HG02610 (cell line): ENCODE measurements around the gene WDFY3.

Experiments used
- ATAC-seq: cut with Tn5 transposase; IDR thresholded peaks from one replicate; pipeline ENCODE4 v1.9.1; 2021; ENCODE audit warnings: mild to moderate bottlenecking, moderate library complexity; ENCODE audit not compliant: unreplicated experiment

The WDFY3 gene

DNA sequence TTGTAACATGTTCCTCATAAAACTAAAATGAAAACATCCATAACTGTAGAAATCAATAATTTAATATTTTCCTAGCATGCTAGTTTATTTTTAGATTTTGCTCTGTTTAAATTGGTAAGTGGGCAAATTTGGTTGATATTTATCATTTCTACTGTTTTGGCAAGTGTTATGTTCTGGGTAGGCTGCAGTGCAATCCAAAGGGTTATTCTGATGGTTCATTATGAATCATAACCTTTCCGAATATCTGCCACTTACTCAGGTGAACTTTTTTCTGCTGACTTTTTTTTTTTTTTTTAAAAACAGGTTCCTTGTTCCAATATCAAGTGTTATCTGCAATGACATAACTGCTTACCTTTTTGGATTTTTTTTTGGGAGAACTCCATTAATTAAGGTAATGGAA, 331.5 kb downstream of the WDFY3 start:
- ATAC-seq: no peak

DNA sequence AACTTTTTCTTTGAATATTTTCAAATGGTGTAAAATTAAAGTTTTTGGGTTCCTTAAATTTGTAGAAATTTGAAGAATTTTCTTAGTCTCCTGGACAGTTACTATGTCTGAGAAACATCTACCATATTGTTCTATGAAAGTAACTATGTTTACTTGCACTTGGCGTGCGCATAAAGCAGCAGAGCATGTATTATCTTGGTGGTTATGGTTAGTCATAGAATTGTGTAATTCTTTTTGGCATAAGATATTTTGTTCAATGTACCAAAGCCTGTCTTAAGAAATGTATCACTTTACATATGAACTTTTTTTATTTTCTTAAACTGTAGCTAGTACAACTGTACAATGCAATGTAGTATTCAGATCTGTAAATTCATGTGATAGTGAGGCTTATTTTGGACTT, 334.4 kb downstream of the WDFY3 start:
- ATAC-seq: no peak

DNA sequence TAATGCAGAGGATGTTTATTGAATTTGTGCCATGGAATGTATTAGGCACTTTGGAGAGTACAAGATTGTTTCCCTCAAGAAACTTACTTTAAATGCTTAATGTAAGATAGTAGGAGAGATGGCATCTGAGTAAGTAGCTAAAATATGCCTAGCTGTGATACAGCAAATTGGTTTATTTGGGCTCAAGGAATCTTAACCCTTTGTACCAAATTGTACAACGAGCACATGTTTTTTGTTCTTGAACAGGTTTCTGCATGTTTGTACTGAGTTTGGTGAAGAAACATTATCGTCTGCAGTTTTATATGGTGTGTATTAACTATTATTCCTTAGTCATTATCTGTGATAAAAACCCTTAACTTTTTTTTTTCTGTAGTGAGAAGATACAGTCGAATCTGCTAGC, 334.9 kb downstream of the WDFY3 start:
- no peak for ATAC-seq

DNA sequence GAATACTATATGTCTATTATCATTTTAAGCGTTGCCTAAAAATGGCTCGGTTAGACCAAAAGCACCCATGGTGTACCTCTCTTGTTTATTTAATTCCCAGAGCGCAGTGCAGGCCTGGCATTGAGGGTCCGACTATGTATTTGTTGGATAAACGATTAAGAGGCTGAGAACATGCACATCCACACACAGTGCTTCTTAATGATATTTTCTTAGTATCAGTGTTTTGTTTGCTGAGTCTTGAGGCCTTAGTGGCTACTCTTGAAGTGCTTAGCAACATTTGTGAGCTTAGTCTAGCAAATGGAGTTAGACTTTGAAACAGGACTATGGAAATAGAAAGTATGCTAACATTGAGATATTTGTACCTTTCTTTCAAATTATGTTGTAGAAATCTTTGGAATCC, 339.8 kb downstream of the WDFY3 start:
- no peak for ATAC-seq

DNA sequence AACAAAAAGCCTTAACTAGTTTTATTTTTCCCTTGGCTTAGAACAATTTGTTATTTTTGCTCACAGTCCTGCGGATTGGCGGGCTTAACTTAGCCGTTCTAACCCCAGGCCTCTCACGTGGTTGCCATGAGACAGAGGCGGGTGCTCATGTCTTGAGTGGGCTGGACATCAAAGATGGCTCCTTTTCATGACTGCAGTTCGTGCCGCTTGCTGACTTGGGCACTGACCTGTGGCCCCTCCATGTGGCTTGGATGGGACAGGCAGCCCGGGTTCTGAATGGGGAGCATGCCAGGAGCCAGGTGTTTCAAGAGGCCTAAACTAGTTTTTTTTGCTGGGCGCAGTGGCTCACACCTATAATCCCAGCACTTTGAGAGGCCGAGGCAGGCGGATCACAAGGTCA, 342.8 kb downstream of the WDFY3 start:
- ATAC-seq: no peak

DNA sequence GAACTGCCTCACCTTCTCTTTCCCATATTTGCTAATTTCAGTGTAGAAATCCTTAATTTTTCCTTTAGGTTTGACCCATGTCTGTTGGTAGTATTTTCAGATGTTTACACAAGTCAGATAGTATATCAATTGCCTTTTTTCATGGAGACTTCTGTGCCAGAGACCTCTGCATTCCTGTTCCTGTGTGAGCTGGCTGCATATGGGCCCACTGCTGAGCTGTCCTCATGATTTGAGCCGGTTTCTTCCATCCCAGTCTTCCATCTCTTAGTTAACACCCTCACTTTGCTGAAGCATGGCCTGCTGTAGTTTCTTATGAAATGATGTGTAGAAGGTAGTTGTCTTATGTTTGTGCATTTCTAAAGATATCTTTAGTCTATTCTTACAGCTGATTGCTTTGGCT, 343.5 kb downstream of the WDFY3 start:
- ATAC-seq: no peak
